GM19455 (cell line): ENCODE data around the gene MCFD2.
"Not testable (repeated sequence)": the region's sequence is repeated elsewhere in the genome, so short reads cannot be mapped to it uniquely, and the experiment has no call there.

ENCODE experiments used
- ATAC-seq: cut with Tn5 transposase; IDR thresholded peaks from one replicate; pipeline ENCODE4 v1.9.1; 2021; ENCODE audit not compliant: unreplicated experiment

Gene MCFD2

DNA sequence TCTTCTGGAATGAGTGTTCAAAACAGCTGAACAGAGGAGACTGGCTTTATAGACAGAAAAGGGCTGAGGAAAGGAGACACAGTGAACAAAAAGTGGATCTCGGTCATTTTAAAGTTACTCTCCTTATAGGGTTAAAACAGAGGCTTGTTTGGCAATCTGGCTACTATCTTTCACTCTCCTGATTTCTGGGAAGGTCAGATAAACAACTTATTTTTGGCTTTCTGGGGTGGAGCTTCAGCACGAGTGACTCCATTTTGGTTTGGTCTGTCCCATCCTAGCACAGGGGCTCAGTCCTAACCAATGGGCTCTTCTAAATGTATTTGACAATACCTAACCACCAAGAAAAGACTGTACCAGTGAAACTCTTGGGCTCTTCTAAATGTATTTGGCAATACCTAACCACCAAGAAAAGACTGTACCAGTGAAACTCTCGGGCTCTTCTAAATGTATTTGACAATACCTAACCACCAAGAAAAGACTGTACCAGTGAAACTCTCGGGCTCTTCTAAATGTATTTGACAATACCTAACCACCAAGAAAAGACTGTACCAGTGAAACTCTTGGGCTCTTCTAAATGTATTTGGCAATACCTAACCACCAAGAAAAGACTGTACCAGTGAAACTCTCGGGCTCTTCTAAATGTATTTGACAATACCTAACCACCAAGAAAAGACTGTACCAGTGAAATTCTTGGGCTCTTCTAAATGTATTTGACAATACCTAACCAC is 39.5 kb downstream of the MCFD2 start:
- not testable (repeated sequence) for ATAC-seq

DNA sequence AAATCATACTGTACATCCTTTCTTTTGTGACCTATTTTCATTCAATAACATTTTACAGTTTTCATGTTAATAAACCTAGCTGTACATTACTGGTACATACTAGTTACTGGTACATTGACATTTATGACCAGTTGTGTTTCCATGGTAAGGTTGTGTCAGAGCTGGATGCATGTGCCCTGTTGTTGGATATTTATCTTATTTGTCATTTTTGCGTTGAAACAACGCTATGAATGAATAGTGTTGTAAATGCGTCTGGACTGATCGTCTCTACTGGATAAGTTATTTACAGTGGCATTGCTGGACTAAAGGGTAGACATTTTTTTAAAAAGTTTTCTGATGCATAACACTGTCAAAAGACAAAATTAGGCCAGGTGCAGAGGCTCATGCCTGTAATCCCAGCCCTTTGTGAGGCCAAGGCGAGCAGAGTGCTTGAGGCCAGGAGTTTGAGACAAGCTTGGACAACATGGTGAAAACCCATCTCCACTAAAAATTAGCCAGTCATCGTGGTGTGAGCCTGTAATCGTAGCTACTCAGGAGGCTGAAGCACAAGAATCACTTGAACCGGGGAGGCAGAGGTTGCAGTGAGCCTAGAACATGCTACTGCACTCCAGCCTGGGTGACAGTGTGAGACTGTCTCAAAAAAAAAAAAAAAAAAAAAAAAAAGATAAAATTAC is 40.2 kb downstream of the MCFD2 start:
- no peak for ATAC-seq

DNA sequence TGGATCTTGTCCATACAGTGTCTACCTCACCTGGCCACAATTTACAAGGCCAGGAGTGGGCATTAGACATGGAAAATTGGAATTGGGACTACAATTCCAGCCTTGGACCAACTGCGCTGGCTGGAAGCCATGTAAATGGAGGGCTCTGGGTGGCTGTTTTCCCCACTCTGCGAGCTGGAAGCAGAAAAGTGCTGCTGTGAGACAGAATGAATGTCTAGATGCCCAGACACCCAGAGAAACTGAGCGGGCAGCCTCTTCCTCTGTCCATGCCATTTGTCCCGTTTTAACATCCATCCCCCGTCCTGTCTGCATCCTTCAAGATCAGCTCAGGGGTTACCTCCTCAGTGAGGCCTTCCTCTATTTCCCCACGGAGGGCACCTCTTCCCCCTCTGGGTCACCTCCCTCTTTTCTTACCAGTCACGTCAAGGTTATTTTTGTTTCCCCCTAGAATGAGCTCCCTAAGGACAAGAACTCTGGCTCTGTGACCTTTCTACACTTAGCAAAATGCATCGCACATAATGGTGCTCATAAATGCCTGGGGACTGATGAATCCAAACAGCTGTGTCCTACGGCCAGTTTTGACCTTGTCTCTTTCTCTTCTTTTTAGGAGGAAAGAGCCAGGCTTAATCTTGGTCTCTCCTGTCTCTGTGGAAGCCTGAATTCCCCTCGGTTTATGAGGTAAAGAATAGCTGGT is 41.2 kb downstream of the MCFD2 start:
- ATAC-seq, result no peak

DNA sequence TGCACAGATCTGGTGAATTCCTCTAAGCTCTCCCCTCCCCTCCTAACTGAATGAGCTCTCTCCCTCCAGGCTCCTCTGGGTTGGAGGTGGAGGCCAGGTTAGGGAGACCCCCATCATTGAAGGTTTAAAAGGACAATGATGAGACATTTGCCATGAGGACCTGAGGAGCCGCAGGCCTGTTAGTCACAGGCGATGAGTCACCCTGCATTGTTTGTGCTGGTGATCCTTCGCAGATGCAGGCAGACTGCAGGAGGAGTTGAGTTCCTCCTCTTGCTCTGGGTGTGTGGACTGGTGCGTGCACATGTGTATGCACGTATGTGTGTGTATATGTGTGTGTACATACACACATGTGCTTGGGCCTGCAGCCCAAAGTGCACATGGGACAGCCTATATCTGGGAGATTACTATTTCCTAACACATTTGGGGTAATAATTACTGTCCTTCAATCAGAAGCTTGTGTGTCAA is 42.0 kb downstream of the MCFD2 start:
- no peak for ATAC-seq

DNA sequence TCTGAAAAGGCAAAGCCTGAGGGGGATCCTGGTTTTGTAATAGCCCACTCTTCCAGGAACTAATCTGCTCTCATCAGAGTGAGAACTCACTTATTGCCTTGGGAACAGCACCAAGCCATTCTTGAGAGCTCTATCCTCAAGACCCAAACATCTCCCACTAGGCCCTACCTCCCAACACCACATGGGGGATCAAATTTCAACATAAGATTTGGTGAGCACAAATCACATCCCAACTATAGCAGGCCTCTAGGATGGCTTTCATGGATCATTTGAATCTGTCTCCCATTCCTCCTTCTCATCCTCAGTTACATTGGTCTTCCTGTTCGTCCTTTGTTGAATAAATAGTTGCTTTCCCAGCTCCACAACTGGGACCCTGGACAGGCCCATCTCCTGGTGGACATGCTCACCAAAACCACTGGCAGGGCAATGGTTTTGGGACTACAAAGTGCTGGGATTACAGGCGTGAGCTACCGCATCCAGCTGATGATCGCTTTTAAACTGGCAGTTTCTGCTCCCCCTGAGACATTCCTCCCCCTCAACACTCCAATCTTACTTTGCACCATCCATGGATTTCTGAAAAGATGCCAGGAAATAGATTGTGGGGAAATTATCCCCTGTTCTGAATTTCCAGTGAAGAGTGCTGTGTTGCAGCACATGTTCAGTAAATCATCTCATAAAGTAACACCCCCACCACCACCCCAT is 42.6 kb downstream of the MCFD2 start:
- ATAC-seq, result no peak

DNA sequence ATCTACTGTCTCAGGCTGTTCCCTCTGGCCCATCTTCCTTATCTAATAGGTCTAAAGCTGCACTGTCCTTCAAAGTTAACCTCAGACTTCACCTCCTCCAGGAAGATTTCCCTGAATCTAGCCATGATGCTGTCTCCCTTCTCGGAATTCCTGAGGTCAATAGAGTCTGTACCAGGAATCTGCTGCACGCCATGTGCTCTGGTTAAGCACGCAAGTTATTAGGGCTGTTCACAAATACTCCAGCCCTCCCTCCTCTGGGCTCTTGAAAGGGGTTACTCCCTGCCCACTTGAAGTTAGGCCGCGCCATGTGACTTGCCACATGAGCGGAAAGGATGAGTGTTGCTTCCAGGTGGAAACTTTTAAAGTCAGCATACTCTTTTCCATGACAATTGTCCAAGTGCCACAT is 43.6 kb downstream of the MCFD2 start:
- no peak for ATAC-seq

DNA sequence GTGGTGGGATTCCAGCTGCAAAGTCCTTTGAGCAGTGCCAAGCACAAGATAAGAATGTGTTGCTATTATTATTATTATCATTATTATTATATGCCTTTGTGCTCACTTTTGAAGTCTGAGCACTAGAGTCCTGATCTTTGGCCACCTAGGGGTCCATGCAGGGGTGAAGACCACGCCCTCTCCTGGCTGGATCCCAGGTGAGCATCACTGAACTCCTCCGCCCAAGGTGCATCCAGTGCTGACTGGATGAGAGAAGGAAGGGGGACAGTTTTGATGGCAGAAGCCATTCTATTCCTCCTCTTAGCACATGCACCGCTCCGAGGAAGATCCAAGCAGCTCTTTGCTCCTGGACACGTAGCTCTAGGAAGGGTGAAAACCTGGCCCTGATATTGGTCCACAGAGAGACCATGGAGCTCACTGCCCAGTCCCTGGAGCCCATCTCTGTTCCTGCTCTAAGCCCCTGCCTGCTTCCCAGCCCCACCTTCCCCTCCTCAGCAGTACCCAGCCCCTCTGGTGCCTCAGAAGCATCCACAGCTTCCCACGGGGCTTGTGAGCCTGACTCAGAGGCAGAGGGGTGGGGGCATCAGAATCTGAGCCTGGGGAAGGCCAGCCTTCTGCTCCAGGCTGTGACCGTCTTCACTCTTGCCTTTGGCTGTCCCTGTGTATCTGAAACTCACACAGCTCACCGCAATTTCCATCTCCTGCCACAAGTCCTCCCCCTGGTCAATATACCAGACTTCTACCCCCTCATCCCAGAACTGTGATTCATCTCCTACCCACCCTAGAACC is 45.4 kb downstream of the MCFD2 start:
- ATAC-seq, result no peak

DNA sequence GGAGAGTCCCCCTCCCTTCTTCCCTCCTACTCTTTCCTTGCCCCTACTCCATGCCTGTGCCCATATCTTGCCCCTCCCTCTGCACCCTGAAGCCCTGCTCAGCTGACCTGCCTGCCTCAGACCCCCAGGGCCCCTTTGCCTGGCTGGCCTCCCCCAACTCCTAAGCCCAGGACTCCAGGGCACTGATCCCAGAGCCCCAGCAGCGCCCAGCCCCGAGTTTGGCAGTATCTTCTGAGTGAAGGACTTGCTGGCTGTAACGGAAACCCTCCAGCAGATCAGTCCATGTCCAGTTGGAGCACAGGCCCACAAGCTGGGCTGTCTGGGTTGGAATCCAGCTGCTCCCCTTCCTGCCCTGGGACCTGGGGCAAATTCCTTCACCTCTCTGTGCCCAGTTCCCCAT is 46.0 kb downstream of the MCFD2 start:
- ATAC-seq, result no peak

DNA sequence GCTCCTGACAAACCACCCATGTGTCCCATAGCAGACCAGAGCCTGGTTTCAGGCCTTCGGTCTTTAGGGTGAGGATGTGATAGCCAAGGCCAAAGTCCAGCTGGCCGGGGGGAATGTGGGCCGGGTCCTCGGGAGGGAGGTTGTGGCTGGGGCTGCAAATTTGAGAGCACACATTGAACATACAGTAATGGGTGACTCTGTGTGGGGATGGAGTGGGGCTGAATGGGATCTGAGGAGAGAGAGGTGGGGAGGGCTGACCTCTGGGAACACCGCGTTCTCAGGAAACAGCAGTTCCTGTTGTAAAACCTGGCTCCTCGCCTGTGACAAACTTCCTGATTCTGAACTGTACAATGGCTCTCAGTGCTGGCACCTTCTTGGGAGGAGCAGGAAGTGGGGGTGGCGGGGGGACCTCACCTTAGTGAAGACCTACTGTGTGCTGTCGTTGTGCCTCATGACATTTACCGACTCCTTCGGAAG is 48.8 kb downstream of the MCFD2 start:
- ATAC-seq, result no peak

DNA sequence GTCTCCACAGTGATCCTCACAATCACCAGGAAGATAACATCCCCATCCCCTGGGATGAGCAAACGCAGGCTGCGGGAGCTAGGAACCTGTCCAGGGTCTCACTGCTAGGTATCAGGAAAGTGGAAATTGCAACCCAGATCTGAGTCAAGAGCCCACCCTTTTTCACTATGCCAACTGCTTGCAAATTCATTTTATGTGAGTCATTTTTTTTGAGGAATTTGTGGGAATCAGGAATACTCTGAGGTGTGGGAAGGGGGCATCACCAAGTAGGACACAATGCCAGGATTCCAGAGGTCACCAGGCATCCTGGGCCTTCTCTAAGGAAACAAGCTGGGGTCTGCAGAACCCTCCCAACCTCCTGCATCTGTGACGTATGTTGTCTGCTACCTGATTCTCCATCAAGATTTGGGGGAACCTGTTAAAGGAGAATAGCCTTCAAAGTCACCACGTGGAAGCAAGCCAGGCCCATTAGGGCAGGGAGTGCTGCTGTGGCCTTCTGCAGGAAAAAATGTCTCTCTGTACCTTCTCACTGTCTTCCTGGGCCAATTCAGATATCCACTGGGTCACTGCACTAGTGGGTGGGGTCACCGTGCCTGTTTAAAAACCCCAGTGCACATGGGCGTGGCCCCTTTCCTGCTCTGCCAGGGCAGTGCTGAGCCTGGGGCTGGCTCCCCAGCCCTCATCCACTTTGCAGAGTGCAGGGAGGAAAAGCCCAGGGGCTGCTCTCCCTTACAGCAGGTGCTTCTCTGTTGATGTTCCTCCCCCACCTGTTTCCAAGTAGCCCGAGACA is 50.2 kb downstream of the MCFD2 start:
- no peak for ATAC-seq

DNA sequence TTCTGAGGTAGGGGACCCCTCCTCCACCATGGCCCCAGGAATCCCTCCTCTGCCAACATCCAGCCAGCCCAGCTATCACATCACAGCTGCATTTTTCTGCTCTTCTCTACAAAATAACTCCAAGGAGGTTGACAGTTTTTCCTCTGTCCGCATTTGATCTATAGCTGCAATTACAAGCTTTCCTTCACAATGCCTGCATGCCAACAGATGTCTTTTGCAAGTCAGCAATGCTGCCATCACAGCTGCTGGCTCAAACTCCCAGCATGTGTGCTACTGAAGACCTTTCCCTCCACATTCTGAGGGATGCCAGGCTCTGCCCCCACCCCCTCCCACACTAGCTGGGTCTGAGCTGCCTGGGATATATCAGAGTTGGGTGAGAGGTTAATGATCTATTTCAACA is 51.7 kb downstream of the MCFD2 start:
- ATAC-seq, result no peak

DNA sequence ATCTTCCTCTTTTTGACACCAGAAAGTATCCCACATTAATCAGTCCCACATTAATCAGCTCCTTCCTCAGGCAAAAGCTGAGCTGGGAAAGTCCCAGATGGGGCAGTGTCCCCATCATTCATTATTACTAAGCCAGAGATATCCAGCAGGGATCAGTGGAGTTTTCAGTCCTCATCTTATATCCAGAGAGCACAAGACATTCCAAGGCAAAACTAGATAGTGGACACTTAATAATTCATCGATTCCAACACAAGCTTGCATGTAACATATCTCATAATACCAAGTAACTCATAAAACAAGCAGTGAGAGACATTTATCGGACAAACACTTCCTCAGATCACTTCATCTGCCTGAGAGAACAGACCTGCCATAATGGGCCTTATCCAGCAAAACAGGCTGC is 53.1 kb downstream of the MCFD2 start:
- ATAC-seq, result no peak

DNA sequence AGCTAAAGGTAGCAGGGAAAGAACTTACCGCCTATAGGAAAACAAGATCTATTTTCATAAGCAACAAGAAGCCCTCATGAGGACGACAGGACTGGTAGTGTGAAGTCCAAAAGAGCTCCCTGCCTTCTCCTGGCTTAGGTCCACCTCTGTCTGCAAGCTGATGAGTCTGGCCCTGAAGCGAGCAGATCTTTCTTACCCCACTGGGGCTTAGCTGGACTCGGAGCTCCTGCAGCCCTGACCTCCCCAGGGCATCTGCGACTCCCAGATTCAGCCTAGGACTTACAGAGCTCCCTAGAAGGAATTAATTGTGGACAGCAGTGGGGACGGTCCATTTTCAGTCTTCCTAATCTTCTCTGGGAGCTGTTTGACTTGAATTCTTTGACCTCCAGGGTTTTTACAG is 53.7 kb downstream of the MCFD2 start:
- ATAC-seq, result no peak

DNA sequence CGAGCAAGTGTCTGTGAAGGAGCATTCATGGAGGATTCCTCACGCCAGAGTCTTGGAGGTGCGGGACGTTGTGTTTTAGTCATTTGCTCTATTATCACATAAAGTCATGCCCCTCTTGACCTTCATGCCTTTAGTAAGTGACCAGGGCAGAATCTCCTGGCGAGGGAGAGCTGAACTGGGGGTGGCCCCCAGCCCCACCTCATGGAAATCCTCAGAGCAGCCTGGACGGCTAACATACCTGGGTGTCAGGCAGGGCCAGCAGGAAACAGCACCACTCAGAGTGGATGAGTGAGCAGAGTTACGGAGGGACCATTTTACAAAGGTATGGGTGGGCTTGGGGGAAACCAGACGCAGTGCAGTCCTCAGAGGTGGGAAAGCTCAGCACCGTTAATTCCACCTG is 56.1 kb downstream of the MCFD2 start:
- ATAC-seq, result no peak

DNA sequence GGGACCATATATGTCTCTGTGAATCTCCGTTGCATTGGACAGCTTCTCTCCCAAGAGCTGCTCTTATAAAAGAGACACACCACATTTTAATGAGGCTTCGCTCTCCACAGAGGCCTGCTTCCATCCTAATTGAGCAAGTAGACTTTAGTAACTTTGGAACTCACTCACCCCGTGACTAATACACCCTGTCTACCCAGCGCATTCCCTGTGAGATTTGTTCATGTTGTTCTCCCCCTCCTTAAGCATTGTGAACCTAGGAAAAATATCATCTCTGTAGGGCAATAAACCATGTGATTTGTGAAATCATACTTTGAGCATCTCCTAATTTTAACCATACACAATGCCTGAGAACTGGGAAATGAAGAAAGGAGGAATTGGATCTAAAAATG is 56.9 kb downstream of the MCFD2 start:
- ATAC-seq, result no peak

DNA sequence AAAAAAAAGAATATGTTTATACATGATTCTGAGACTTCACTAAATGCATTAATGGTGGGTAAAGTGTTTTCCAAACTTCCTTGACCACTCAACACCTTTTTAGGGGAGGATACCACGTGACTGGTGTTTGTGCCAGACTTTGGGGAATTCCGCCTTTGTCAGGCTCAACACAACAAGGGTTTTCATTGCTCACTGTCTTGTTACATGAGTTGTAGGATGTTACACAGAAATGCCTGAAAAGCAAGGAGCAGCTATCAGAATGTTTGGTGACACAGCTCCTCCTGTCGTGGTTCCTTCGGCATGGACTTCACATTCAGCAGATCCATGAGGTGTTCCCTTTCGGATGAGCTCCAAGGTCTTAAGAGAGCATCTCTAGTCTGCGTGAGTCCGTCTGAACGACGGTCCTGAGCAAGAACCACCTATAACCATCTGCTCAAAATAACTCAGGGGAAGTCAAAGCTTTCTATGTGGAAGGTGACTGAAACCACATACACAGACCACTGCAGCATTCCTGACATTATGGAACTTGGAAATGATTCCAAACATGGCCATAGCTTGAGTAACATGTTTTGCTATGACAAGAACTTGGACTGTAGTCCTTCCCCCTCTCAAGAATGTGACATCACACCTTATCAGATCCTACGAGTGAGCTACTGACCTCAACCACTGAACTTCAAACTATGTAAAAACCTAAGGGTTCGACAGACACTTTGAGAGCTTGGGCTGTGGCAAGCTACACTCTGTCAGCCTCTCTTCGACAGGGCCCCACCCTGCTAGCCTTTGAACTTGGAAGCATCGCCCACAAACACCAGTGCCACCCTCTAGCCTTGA is 57.5 kb downstream of the MCFD2 start:
- ATAC-seq, result no peak

DNA sequence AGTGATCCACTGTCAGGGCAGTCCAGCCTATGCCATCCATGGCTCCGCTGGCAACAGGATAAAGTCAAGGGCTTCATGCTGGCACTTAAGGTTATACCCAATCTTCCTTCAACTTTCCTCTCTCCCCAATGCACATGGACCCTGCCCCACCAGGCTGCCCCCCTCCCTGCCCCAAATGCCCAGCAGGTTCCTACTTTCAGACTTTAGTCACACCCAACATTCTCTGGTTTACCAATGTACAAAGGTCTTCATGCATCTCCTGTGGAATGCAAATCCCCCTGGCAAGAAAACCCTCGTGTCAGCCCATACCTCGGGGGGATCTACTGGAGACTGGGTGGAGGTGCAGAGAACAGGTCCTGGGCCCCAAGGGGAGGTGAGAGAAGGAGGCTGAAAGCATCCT is 59.3 kb downstream of the MCFD2 start:
- ATAC-seq, result no peak

DNA sequence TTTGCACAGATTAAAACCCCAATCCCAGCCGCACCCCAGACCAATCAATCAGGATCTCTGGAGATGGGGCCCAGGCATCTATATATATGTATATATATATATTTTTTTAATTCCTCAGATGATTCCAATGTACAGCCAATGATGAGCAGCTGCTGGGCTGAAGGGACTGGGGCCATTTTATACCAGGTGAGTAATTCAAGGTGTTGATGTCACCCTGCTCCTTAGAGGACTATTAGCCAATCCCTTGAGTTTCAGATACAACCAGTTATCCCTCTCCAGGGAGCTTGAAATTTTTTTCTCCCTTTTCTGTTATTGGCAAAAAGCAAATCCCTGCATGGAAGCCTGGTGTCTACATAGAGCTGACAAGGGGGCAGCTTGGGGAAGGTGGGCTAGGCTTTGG is 59.8 kb downstream of the MCFD2 start:
- ATAC-seq, result no peak

DNA sequence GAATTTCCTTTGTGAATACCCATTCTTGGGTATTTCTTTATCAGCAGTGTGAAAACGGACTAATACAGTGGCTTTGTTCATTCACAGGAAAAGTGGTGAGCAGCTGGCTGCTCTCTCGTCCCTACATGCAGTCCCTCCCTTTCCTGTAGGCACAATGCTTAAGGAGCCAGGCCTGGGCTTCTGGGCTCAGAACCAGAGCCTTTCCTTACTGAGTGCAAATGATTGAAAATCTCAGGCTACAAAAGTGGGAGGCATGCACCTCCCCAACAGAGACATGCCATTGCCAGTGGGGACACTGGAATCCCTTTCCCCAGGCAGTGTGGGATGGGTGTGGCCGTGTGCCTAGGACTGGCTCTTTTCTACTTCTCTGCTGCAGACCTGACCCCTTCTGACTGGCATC is 61.3 kb downstream of the MCFD2 start:
- no peak for ATAC-seq
